CD8-positive, alpha-beta memory T cell (primary cell): ENCODE data around the gene TBC1D8. TPM values are rescaled to one million over a fixed set of nuclear protein-coding genes. Genes with fewer than 3 reads are reported as not detected.
A peak's percentile ranks its signal among the peaks of the same experiment; 100 is the strongest.
"Not testable (repeated sequence)": the region's sequence is repeated elsewhere in the genome, so short reads cannot be mapped to it uniquely, and the experiment has no call there.

Source experiments
- CTCF ChIA-PET: fragments of 350-600 bp; sonication (Branson Sonifier 250); formaldehyde crosslinking; loops from one replicate; lab custom pipeline; 2021; ENCODE audit warnings: antibody characterized with exemption; lab: Charles Lee
- POLR2A ChIA-PET: fragments of 350-600 bp; sonication (Branson Sonifier 250); formaldehyde crosslinking; loops from one replicate; lab custom pipeline; 2021; ENCODE audit warnings: antibody characterized with exemption; lab: Charles Lee
- DNase-seq, 5 donors: peaks; one replicate each; pipeline versions ENCODE4 v3.0.0 to v3.0.0-alpha.2; 2020 to 2022; ENCODE audit warnings: mixed read lengths in 1 of 5
- H3K27ac ChIP-seq: one replicate; pipeline ENCODE4 v1.7.0; 2013; ENCODE audit warnings: low read depth, mild to moderate bottlenecking, low read length, moderate library complexity
- H3K27me3 ChIP-seq: 2 replicates; pipeline ENCODE4 v1.7.0; 2013; ENCODE audit warnings: low read length, mild to moderate bottlenecking; ENCODE audit not compliant: insufficient read depth, poor library complexity, severe bottlenecking
- H3K36me3 ChIP-seq: 2 replicates; pipeline ENCODE4 v1.7.0; 2013; ENCODE audit warnings: mild to moderate bottlenecking, low read length, moderate library complexity; ENCODE audit not compliant: insufficient read depth
- H3K4me1 ChIP-seq: 2 replicates; pipeline ENCODE4 v1.7.0; 2013; ENCODE audit warnings: mild to moderate bottlenecking, low read length, moderate library complexity; ENCODE audit not compliant: insufficient read depth
- H3K4me3 ChIP-seq: 2 replicates; pipeline ENCODE4 v1.7.0; 2013; ENCODE audit warnings: mild to moderate bottlenecking, low read length
- H3K9me3 ChIP-seq: 2 replicates; pipeline ENCODE4 v1.7.0; 2013; ENCODE audit warnings: mild to moderate bottlenecking, low read length
- H3K27ac Mint-ChIP-seq, 8 donors: one replicate each; pipeline ENCODE4 v1.8.0; 2020 to 2021; ENCODE audit warnings: mixed read lengths in 8 of 8, mild to moderate bottlenecking in 6 of 8, inconsistent platforms in 3 of 8, moderate library complexity in 3 of 8
- H3K27me3 Mint-ChIP-seq, 2 donors: one replicate each; pipeline ENCODE4 v1.8.0; 2020 to 2021; ENCODE audit warnings: mixed read lengths in 2 of 2, mild to moderate bottlenecking in 1 of 2, moderate library complexity in 1 of 2
- H3K36me3 Mint-ChIP-seq, 3 donors: one replicate each; pipeline ENCODE4 v1.8.0; 2020 to 2021; ENCODE audit warnings: mixed read lengths in 3 of 3, inconsistent platforms in 1 of 3, mild to moderate bottlenecking in 1 of 3
- H3K4me1 Mint-ChIP-seq, 3 donors: one replicate each; pipeline ENCODE4 v1.8.0; 2020 to 2021; ENCODE audit warnings: mixed read lengths in 3 of 3, inconsistent platforms in 1 of 3, mild to moderate bottlenecking in 1 of 3
- H3K4me3 Mint-ChIP-seq, 7 donors: one replicate each; pipeline ENCODE4 v1.8.0; 2020 to 2021; ENCODE audit warnings: mixed read lengths in 7 of 7, mild to moderate bottlenecking in 6 of 7, moderate library complexity in 4 of 7, inconsistent platforms in 2 of 7
- H3K9me3 Mint-ChIP-seq, 5 donors: one replicate each; pipeline ENCODE4 v1.8.0; 2020 to 2022; ENCODE audit warnings: mixed read lengths in 5 of 5, mild to moderate bottlenecking in 3 of 5, moderate library complexity in 2 of 5, inconsistent platforms in 1 of 5
- polyA plus RNA-seq: library from polyadenylated mRNA; unstranded; fragments of 300-500 nt; fragmentation: Illumina TruSeq; gene quantifications from one replicate; pipeline ENCODE4 v1.2.3, GENCODE V29; 2021
- total RNA-seq, 2 experiments: library from RNA; stranded (reverse); gene quantifications; one replicate each; pipeline ENCODE4 v1.2.3, GENCODE V29; 2021

Gene TBC1D8
- total and polyA plus RNA-seq, 3 experiments from 2014 or later, result 0.55 to 0.89 (median 0.69) TPM

GRCh38 chr2:101175991-101176390 lies 24.8 kb upstream of the TBC1D8 start:
- peaks cover 5 to 20% of the 10 kb centered on the region in 2 donors for H3K27me3 Mint-ChIP-seq
- CTCF ChIA-PET, result interaction anchor here (1.2 kb wide), 1 partner anchor 13 kb away, joined by 3 read pairs; no protein-coding TSS in a partner anchor
- H3K4me1 ChIP-seq, result no peaks in the 10 kb centered on the region

GRCh38 chr2:101173707-101174295 lies 22.6 kb upstream of the TBC1D8 start:
- Mint-ChIP-seq H3K4me3 (no peak overlapping the region), H3K36me3 (peaks cover 2 to 16% (median 9%) of the 10 kb centered on the region in 3 donors), H3K27me3 (peaks cover 5 to 20% of the 10 kb centered on the region in 2 donors), H3K4me1 (peaks cover 4 to 7% (median 6%) of the 10 kb centered on the region in 3 donors), H3K9me3 (peaks cover 1 to 12% (median 10%) of the 10 kb centered on the region in 5 donors), H3K27ac (peak overlapping the region in 2 of 8 donors; percentile 28 to 48)
- ChIA-PET CTCF (no interaction called here), POLR2A (no interaction called here)
- H3K27ac ChIP-seq, result no peak overlapping the region
- DNase-seq, result no peak
- no peak overlapping the region for H3K4me3 ChIP-seq
- H3K27me3 ChIP-seq, result no peaks in the 10 kb centered on the region
- H3K9me3 ChIP-seq, result no peaks in the 10 kb centered on the region
- no peaks in the 10 kb centered on the region for H3K4me1 ChIP-seq
- no peaks in the 10 kb centered on the region for H3K36me3 ChIP-seq

More at GRCh38 chr2:101175991-101176390, 24.8 kb upstream of the TBC1D8 start:
- Histone ChIP-seq H3K27ac (no peak overlapping the region), H3K9me3 (no peaks in the 10 kb centered on the region), H3K4me3 (no peak overlapping the region), H3K36me3 (no peaks in the 10 kb centered on the region), H3K27me3 (no peaks in the 10 kb centered on the region)
- peaks cover 2 to 9% (median 4%) of the 10 kb centered on the region in 3 donors for H3K36me3 Mint-ChIP-seq
- no peak overlapping the region for H3K4me3 Mint-ChIP-seq
- peaks cover 4 to 7% (median 6%) of the 10 kb centered on the region in 3 donors for H3K4me1 Mint-ChIP-seq
- H3K9me3 Mint-ChIP-seq, result peaks cover 0 to 12% (median 7%) of the 10 kb centered on the region in 5 donors
- no peak for DNase-seq
- POLR2A ChIA-PET, result interaction anchor here (0.6 kb wide), 1 partner anchor 205 kb away, joined by 3 read pairs; no protein-coding TSS in a partner anchor
- no peak overlapping the region for H3K27ac Mint-ChIP-seq

GRCh38 chr2:101169822-101170221 lies 18.6 kb upstream of the TBC1D8 start:
- H3K4me3 ChIP-seq, H3K4me1 Mint-ChIP-seq, H3K27me3 Mint-ChIP-seq, H3K36me3 ChIP-seq, DNase-seq, H3K27ac Mint-ChIP-seq, H3K27me3 ChIP-seq, H3K27ac ChIP-seq, H3K4me3 Mint-ChIP-seq, H3K9me3 ChIP-seq, CTCF ChIA-PET, POLR2A ChIA-PET, H3K4me1 ChIP-seq: not testable (repeated sequence)
- Mint-ChIP-seq H3K9me3 (peaks cover 13 to 29% (median 18%) of the 10 kb centered on the region in 5 donors), H3K36me3 (peaks cover 2 to 34% (median 13%) of the 10 kb centered on the region in 3 donors)

- peaks cover 2 to 30% (median 10%) of the 10 kb centered on the region in 3 donors for H3K36me3 Mint-ChIP-seq
- Histone ChIP-seq H3K27me3 (no peaks in the 10 kb centered on the region), H3K9me3 (no peaks in the 10 kb centered on the region), H3K36me3 (no peaks in the 10 kb centered on the region), H3K4me3 (no peak overlapping the region), H3K4me1 (no peaks in the 10 kb centered on the region), H3K27ac (no peak overlapping the region)
- ChIA-PET POLR2A (no interaction called here), CTCF (no interaction called here)
- DNase-seq, result no peak
- H3K4me3 Mint-ChIP-seq, result no peak overlapping the region
- peaks cover under 1 to 2% (median 2%) of the 10 kb centered on the region in 3 donors for H3K4me1 Mint-ChIP-seq
- H3K27ac Mint-ChIP-seq, result no peak overlapping the region
- peaks cover 13 to 25% (median 18%) of the 10 kb centered on the region in 5 donors for H3K9me3 Mint-ChIP-seq
- H3K27me3 Mint-ChIP-seq, result peaks cover under 1 to 7% of the 10 kb centered on the region in 2 donors
Observed at GRCh38 chr2:101168706-101169105, 17.5 kb upstream of the TBC1D8 start.

GRCh38 chr2:101167532-101167931 lies 16.4 kb upstream of the TBC1D8 start:
- H3K4me1 Mint-ChIP-seq, H3K27me3 ChIP-seq, H3K27ac Mint-ChIP-seq, H3K9me3 ChIP-seq, DNase-seq, H3K4me3 ChIP-seq, H3K36me3 ChIP-seq, H3K27me3 Mint-ChIP-seq, H3K4me3 Mint-ChIP-seq, CTCF ChIA-PET, POLR2A ChIA-PET, H3K4me1 ChIP-seq, H3K27ac ChIP-seq: not testable (repeated sequence)
- Mint-ChIP-seq H3K9me3 (peaks cover 9 to 19% (median 17%) of the 10 kb centered on the region in 5 donors), H3K36me3 (peaks cover 2 to 30% (median 9%) of the 10 kb centered on the region in 3 donors)

- Histone ChIP-seq H3K36me3 (no peaks in the 10 kb centered on the region), H3K9me3 (no peaks in the 10 kb centered on the region), H3K27me3 (no peaks in the 10 kb centered on the region), H3K4me1 (no peaks in the 10 kb centered on the region), H3K4me3 (no peak overlapping the region), H3K27ac (no peak overlapping the region)
- POLR2A ChIA-PET, result no interaction called here
- H3K36me3 Mint-ChIP-seq, result peaks cover 0 to 20% (median 4%) of the 10 kb centered on the region in 3 donors
- CTCF ChIA-PET, result no interaction called here
- H3K9me3 Mint-ChIP-seq, result peaks cover 8 to 18% (median 12%) of the 10 kb centered on the region in 5 donors
- no peaks in the 10 kb centered on the region for H3K4me1 Mint-ChIP-seq
- DNase-seq, result no peak
- no peak overlapping the region for H3K4me3 Mint-ChIP-seq
- no peak overlapping the region for H3K27ac Mint-ChIP-seq
- no peaks in the 10 kb centered on the region for H3K27me3 Mint-ChIP-seq
Observed at GRCh38 chr2:101164021-101164420, 12.8 kb upstream of the TBC1D8 start.

GRCh38 chr2:101162561-101163330 lies 11.6 kb upstream of the TBC1D8 start:
- Histone ChIP-seq H3K9me3 (no peaks in the 10 kb centered on the region), H3K36me3 (no peaks in the 10 kb centered on the region), H3K4me3 (no peak overlapping the region), H3K27me3 (no peaks in the 10 kb centered on the region), H3K4me1 (no peaks in the 10 kb centered on the region), H3K27ac (no peak overlapping the region)
- Mint-ChIP-seq H3K9me3 (peaks cover 3 to 8% (median 7%) of the 10 kb centered on the region in 5 donors), H3K36me3 (peaks cover 0 to 9% (median 2%) of the 10 kb centered on the region in 3 donors), H3K27ac (no peak overlapping the region), H3K4me3 (no peak overlapping the region), H3K27me3 (no peaks in the 10 kb centered on the region), H3K4me1 (no peaks in the 10 kb centered on the region)
- DNase-seq, result no peak
- CTCF ChIA-PET, result no interaction called here
- POLR2A ChIA-PET, result no interaction called here

- H3K36me3 Mint-ChIP-seq, result no peaks in the 10 kb centered on the region
- no peak overlapping the region for H3K4me3 Mint-ChIP-seq
- Histone ChIP-seq H3K9me3 (no peaks in the 10 kb centered on the region), H3K4me3 (no peak overlapping the region), H3K27ac (no peak overlapping the region), H3K27me3 (no peaks in the 10 kb centered on the region), H3K4me1 (no peaks in the 10 kb centered on the region), H3K36me3 (no peaks in the 10 kb centered on the region)
- no peak overlapping the region for H3K27ac Mint-ChIP-seq
- POLR2A ChIA-PET, result no interaction called here
- no peaks in the 10 kb centered on the region for H3K4me1 Mint-ChIP-seq
- CTCF ChIA-PET, result no interaction called here
- peaks cover 0 to 2% (median 0%) of the 10 kb centered on the region in 5 donors for H3K9me3 Mint-ChIP-seq
- no peak for DNase-seq
- H3K27me3 Mint-ChIP-seq, result no peaks in the 10 kb centered on the region
Observed at GRCh38 chr2:101161658-101162057, 10.5 kb upstream of the TBC1D8 start.
